H1 (cell line): Measurements from ENCODE around the gene TAF6. TPM values are rescaled to one million over a fixed set of nuclear protein-coding genes. Genes with fewer than 3 reads are reported as not detected.

ENCODE experiments used
- BACH1 ChIP-seq: IDR thresholded peaks from 2 replicates; pipeline ENCODE4 v1.6.1; 2012; ENCODE audit warnings: low read length, improper control_type of control experiment
- CBX5 ChIP-seq: fragments of 300-800, 300-1000 bp; sonication (generic); IDR thresholded peaks from 2 replicates; pipeline ENCODE4 v1.7.1; 2016; ENCODE audit warnings: antibody characterized with exemption, low read length, low read depth
- CEBPB ChIP-seq: IDR thresholded peaks from 2 replicates; pipeline ENCODE4 v1.6.1; 2012; ENCODE audit warnings: low read depth, low read length
- CHD2 ChIP-seq: IDR thresholded peaks from 2 replicates; pipeline ENCODE4 v1.6.1; 2012; ENCODE audit warnings: low read length, improper control_type of control experiment
- JUND ChIP-seq: IDR thresholded peaks from 2 replicates; pipeline ENCODE4 v1.6.1; 2011; ENCODE audit warnings: mild to moderate bottlenecking, improper control_type of control experiment, low read length
- MAFK ChIP-seq: IDR thresholded peaks from 2 replicates; pipeline ENCODE4 v1.6.1; 2012; ENCODE audit warnings: low read depth, mild to moderate bottlenecking, improper control_type of control experiment, low read length
- polyA plus RNA-seq, 7 experiments: library from polyadenylated mRNA; depleted of rRNA in 3 of 7; stranded (reverse) in 5 of 7; unstranded in 2 of 7; fragments of >200 nt in 5 of 7; fragments of 200-250 nt in 2 of 7; gene quantifications; 1 replicate in 5 of 7; 2 replicates in 1 of 7; 4 replicates in 1 of 7; pipeline versions ENCODE4 v1.2.1 to v1.2.3, GENCODE V29; 2011 to 2013; ENCODE audit warnings: missing spikeins in 2 of 7, mixed read lengths in 2 of 7
- total RNA-seq: library from RNA; stranded (reverse); fragmentation: NEBNext Ultra II Directional; extraction: Animal tissue kit (Norgen Biotek cat#: 25700); gene quantifications from 2 replicates; pipeline ENCODE4 v1.2.1, GENCODE V29; 2021

TAF6 gene
- total and polyA plus RNA-seq, 2 of the 8 experiments (the other 6 are each of a cell fraction or from before 2014, with no cell fraction given): 66.7 to 101 TPM

- TF ChIP-seq JUND (no peak), CHD2 (no peak), CBX5 (no peak), CEBPB (no peak), BACH1 (no peak), MAFK (no peak)
Observed at GRCh38 chr7:100132126-100132525, 13.0 kb upstream of the TAF6 start (continued).
